GM18873 (cell line): Measurements from ENCODE around the gene PWWP2B.
"Not testable (repeated sequence)": the region's sequence is repeated elsewhere in the genome, so short reads cannot be mapped to it uniquely, and the experiment has no call there.

Experiments used
- ATAC-seq: cut with Tn5 transposase; IDR thresholded peaks from one replicate; pipeline ENCODE4 v1.9.1; 2021; ENCODE audit warnings: mild to moderate bottlenecking, moderate library complexity, moderate number of reproducible peaks; ENCODE audit not compliant: unreplicated experiment, low FRiP score

Gene PWWP2B

GRCh38 chr10:132428486-132428995 is 31.5 kb downstream of the PWWP2B start:
- ATAC-seq: no peak

- ATAC-seq: no peak
These were observed 32.6 kb downstream of the PWWP2B start for GRCh38 chr10:132429281-132430230.

GRCh38 chr10:132430231-132430743 is 33.3 kb downstream of the PWWP2B start:
- no peak for ATAC-seq

GRCh38 chr10:132430861-132431271 is 33.9 kb downstream of the PWWP2B start:
- ATAC-seq: no peak

- no peak for ATAC-seq
These were observed 34.7 kb downstream of the PWWP2B start for GRCh38 chr10:132431537-132432175.

- ATAC-seq: no peak
These were observed 35.2 kb downstream of the PWWP2B start for GRCh38 chr10:132432176-132432540.

GRCh38 chr10:132433671-132434340 is 36.8 kb downstream of the PWWP2B start:
- no peak for ATAC-seq

GRCh38 chr10:132434405-132435005 is 37.5 kb downstream of the PWWP2B start:
- ATAC-seq: no peak

- ATAC-seq: not testable (repeated sequence)
These were observed 38.3 kb downstream of the PWWP2B start for GRCh38 chr10:132435320-132435719.

- ATAC-seq: not testable (repeated sequence)
These were observed 39.1 kb downstream of the PWWP2B start for GRCh38 chr10:132436096-132436495.

- ATAC-seq: no peak
These were observed 39.9 kb downstream of the PWWP2B start for GRCh38 chr10:132436861-132437410.

- ATAC-seq: no peak
These were observed 40.5 kb downstream of the PWWP2B start for GRCh38 chr10:132437541-132437950.

GRCh38 chr10:132438091-132439024 is 41.4 kb downstream of the PWWP2B start:
- ATAC-seq: no peak

- ATAC-seq: no peak
These were observed 42.0 kb downstream of the PWWP2B start for GRCh38 chr10:132439025-132439388.

GRCh38 chr10:132439424-132440163 is 42.6 kb downstream of the PWWP2B start:
- ATAC-seq: no peak

GRCh38 chr10:132440791-132441565 is 44.0 kb downstream of the PWWP2B start:
- ATAC-seq: no peak

- ATAC-seq: no peak
These were observed 45.0 kb downstream of the PWWP2B start for GRCh38 chr10:132441818-132442524.
